NCI-H1092 treated with DMSO at 0.1 percent for 48 hours (cell line): ENCODE measurements around the gene MEP1A.
"Not testable (repeated sequence)": the region's sequence is repeated elsewhere in the genome, so short reads cannot be mapped to it uniquely, and the experiment has no call there.

Experiments
- DNase-seq: peaks from one replicate; lab custom pipeline; 2025; lab: John Stamatoyannopoulos, UW

The MEP1A gene

DNA sequence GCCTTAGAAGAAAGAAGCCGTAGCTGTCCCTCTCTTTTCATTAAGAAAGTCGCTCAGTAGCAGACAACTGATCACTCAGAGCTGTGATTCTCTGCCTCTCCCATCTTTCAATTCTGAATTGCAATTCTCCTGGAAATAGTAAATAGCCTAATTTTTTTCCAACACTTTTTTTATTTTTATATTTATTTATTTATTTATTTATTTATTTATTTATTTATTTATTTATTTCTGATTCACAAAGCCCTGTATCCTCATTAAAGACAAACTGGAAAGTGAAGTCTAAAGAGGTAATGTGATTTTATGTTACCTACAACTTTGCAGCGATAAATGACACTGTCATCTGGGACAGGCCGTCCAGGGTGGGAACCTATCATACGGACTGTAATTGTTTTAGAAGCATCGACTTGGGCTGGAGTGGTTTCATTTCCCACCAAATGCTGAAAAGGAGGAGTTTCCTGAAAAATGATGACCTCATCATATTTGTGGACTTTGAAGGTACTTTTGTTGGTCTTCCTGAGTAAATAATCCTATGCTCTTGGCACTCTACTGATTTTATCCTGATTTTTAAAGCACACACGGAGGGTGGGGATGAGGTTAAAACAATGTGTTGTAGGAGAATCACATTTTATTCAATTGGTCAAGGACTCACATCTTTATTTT lies 41.2 kb downstream of the MEP1A start:
- DNase-seq: not testable (repeated sequence)

DNA sequence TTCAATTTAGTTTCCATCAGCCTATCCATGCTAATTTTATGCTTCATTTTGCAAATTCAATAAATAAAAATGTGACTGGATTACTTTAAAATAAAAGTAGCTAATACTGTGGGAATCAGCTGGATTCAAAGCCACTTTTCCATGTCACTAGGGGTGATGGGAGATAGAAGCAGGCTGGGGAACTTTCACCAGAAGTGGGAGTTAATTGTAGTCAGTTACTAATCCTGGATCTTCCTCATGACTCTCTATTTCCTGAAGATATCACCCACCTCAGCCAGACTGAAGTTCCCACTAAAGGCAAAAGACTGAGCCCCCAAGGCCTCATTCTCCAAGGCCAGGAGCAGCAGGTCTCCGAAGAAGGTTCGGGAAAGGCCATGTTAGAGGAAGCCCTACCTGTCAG lies 41.8 kb downstream of the MEP1A start:
- DNase-seq: not testable (repeated sequence)

DNA sequence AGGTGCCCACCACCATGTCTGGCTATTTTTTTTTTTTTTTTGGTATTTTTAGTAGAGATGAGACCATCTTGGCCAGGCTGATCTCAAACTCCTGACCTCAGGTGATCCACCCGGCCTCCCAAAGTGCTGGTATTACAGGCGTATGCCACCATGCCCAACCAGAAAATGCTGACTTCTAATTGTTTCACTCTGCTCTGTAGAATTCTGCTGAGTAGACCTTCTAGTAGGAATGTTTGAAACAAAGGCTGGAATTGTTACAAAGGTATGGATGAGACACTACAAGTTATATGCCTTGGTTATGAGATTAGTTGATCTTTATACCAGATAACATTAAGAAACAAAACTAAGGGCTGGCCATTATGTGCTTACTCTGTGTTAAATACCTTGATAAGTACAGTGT lies 44.8 kb downstream of the MEP1A start:
- no peak for DNase-seq

DNA sequence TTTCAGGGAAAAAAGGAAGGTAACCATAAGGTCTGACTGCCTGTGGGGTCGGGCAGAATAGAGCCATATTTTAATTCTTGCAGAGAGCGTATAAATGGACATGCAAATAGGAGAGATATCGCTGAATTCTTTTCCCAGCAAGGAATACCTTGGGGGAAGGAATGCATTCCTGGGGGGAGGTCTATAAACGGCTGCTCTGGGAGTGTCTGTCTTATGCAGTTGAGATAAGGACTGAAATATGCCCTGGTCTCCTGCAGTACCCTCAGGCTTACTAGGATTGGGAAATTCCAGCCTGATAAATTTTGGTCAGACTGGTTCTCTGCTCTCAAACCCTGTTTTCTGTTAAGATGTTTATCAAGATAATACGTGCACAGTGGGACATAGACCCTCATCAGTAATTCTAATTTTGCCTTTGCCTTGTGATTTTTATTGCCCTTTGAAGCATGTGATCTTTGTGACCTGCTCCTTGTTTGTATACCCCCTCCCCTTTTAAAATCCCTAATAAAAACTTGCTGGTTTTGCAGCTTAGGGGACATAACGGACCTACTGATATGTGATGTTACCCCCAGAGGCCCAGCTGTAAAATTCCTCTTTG lies 49.2 kb downstream of the MEP1A start:
- DNase-seq: not testable (repeated sequence)

DNA sequence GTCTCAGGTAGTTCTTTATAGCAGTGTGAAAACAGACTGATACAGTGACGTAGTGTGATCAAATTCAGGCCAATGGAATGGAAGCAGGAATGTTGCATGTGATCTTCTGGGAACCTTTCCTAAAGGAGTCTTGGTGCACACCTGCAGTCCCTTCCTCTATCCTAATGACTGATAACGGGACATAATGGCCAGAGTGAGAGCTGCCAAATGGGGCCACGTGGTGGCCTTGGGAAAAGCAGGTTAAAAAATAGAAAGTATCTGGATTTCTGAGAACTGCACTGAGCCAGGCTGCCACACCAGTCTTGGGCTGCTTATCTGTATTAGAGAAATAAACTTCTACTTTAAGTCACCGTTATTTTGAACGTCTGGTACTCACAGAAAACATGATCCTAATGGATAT lies 51.9 kb downstream of the MEP1A start:
- DNase-seq: no peak

DNA sequence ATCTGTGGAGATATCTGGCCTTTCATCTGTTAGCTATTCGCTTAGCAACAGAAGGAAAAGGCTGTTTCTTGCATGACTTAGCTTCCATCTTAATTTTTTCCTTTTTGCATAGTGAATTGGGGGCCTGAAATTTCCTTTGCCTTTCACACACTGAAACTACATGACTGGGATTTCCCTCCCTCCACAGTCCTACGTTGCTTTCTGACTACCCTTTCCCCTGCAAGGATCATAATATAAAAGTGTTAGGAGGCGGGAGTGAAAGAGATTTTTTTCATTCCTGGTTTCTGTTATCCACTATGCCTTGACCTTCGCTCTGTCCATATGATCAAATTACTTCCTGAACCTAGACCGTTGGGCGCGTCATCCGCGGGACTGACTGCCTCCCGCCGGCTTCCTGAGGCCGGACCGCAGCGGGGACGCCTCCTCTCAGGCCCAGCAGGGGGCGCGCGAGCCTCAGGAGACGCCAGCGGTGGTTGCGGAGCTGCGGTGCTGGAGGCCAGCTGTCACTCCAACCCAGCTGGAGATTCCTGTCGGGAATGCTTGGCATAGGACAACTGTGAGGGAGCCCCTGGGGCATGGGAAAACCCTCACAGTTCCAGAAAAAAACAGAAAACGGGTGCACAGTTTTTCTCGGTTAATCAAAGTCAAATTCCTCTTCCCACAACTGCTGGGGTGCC lies 55.6 kb downstream of the MEP1A start:
- peak; percentile 53 for DNase-seq

DNA sequence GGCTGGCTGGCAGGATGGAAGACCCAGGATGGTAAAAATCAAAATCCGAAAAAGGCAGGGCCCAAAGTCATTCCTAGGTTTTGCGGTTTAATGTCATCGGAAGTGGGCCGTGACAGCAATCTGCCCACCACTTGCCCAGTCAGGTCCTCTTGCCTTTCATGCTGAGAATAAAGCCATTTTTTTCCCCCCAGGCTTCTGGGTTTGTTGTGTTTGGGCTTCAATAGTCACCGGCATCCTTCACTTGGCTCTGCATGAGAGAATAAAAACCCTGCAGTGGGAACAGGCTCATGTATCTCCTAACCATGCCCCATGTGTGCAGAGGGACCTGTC lies 56.1 kb downstream of the MEP1A start:
- DNase-seq: no peak

DNA sequence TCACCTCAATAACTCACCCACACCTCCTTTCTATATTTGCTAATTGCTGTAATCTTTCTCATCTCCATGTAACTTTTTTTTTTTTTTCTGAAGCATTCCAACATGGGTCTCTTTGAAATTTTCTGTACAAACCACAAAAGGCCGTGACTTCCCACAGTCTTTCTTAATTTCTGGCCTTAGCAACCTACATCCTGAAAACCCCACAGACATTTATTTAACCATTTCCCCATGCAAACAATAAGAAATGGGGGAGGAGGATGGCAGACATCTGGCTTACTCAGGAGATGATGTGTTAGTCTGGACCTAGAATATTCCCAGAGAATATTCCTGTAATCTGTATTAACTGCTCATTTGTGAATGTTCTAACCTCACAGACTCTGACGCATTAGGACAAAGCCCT lies 57.6 kb downstream of the MEP1A start:
- no peak for DNase-seq

DNA sequence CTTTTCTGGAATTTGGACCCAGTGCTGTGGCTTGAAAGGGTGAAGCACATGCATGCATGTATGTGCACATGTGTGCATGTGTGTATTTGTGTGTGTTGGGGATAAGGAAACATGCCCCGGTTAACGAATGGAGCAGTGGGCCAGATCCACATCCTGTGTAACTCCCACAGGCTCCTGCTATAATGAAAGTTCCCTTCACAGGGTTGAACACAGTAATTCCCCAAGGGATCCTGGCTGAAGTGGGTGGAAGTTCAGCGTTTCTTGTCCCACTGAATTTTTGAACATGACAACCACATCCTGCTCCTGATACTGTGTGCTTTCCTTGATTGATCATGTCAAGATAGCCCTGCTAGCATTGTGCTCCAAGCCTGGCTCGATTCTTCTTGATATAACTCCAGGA lies 58.4 kb downstream of the MEP1A start:
- not testable (repeated sequence) for DNase-seq

DNA sequence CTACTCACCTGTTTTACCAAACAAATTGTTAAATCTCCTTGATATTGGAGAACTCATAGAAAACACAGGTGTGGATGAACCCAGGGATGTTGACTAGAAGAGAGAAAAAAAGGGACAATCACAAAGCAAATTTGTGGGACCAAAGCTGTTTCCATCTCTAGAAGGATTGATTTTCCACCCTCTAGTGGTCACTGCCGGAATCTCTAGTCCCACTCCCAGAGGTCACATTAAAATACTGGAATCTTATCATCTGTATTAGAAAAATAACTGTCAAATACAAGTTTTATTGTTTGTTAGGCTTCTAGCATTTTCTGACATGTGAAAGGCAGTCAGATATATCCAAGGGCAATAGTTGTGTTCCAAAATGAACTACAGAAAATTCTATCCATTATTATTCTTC lies 62.8 kb downstream of the MEP1A start:
- DNase-seq: not testable (repeated sequence)

DNA sequence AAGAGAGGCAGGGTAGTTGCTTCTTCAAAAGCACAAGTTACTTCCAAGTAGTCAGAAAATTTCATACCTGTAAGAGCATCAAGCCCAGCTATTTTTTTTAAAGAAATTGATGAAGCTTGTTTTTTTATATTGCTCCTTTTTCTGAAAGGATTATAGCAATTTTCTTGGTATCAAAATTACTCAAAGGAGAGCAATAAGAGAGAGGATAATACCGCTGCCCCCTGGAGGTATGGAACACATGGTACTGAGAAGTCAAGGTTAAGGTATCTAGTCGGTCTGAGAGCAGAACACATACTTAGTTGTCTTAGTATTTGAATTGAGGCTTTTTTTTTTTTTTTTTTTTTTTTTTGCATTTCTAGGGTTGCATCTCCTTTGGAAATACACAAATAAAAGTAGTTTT lies 69.2 kb downstream of the MEP1A start:
- DNase-seq: no peak

DNA sequence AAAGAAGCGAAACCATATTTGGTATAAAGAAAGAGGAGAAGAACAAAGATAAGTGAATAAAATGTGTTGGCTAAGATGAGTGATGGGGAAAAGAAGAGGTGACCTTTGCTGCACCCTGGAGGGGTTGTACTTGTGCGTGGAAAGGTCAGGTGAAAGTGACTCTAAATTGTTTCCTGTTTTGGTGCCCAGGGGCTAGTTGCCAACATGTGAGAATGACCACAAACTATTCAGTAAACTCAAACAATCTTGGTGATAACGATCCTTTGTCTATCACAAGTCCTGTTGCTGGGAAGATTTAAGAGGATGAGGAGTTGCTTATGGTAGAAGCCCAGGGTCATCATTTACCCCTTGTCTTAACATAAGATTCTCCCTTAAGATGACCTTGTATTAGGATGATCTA lies 70.6 kb downstream of the MEP1A start:
- no peak for DNase-seq

DNA sequence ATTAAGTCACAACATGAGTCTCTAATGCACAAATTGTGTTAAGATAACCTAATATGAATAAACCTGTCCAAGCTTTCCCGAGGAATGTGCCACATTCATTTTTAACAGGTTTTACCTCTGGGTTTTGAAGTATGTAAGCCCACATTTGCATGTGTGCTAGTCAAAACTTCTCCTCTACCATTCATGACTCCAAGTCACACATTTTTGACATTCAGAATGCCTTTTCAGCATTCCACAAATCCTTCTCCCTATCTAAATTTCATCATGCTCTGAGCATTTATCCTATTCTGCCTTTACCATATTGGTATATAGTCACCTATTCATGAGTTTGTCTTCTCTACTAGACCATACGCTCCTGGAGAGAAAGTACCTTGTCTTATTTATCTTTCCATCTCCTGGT lies 72.0 kb downstream of the MEP1A start:
- no peak for DNase-seq

DNA sequence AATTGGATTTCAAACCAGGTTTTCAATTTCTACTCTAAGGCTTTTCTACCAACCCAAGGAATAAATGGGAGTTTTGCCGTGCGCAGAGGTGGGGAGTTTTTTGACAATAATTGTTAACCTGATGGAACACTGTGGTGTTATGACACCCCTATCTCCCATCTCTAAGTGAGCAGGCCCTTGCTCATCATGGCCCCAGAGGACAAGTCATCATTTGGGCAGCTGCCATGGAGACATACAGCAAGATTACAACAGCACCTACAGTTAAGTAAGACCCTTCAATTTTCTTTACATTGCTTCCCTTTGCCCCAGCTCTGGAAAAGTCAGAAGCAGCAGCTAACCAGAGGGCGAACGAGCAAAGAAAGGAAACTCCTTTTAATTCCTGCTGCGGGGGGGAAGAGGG lies 74.2 kb downstream of the MEP1A start:
- DNase-seq: no peak

DNA sequence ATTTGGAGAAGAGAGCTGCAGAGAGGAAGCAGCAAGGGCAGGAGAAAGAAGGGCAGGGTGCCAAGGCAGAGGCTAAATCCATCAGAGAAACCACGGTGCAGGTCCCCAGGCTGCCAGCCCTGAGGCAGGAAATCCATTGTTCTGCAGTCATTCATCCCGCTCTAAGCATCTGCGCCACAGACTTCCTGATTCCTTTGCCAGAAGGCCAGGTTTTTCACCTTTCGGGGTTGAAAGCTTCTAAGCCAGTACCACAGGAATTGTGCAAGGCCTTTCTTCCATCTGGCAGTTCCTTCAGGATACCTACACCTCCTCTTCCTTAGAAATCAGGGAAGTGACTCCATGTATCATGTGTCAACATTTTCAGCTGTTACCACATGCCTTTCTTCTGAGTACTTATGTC lies 82.9 kb downstream of the MEP1A start:
- peak; percentile 34 for DNase-seq

DNA sequence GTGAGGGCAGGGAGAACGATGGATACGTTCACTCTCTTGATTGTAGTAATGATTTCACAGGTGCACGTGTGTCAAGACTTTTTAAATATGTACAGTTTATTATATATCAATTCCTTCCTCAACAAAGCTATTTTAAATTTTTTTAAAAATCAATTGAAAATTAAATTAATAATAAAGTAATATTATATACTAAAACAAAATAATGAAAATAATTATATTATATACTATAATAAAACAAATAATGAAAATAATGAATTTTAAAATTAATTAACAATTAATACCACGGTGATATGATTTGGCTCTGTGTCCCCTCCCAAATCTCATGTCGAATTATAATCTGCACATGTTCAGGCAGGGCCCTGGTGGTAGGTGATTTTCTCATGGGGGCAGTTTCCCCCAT lies 85.8 kb downstream of the MEP1A start:
- DNase-seq: no peak

DNA sequence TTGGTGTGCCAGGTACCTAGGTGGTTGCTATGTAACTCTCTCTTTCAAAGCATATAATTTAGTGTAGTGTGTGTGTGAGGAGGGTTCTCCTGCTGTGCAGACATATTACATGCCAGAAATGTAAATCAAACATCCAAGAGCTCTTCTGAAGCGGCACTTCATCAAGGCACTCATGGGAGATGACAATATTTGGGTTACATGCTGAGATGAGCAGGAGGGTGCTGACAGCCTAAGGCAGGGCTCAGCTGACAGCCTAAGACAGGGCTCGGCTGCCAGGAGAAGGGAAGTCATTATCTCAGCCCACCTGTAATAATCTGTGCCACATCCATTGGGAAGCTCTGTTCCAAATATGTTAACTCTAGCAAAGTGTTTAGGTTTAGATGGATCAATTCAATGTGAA lies 89.5 kb downstream of the MEP1A start:
- DNase-seq: peak; percentile 78

DNA sequence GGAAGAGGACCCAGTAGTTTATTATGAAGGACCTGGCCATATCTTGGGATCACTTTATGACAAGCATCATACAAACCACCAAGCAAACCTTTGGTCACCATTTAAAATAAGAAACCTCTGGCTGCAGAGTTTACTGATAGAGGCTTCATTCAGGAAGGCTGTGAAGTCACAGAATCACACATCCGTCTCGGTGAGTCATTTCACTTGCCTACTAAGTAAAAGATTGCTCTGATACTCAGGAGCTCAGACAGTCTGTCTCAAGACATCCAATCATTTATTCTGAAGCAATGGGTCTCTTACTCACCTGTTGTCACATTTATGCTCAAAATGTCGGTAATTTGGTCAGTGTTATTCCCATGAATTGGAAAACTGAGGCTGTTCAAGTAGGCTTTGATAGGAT lies 94.8 kb downstream of the MEP1A start:
- no peak for DNase-seq

DNA sequence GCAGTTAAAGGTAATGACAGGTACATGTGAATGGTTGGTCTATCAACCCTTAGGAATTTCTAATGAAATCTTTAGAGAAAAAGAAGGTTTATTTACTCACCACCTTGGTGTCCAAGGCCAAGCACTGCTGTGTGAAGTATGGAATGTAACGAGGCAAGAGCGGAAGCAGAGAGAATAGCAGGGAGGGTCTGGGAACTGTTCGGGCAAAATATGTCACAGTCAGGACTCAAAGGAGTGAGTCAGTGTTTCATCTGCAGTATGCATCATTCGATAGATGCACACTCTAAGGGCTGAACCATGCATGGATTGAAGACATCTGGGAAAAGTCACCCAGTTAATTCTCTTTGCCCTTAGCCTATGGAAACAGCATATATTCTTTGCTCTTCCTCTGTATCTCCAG lies 95.4 kb downstream of the MEP1A start:
- no peak for DNase-seq
